Glutamatergic neuron (in vitro differentiated cells): ENCODE results near the gene RGS11. TPM values are rescaled to one million over a fixed set of nuclear protein-coding genes. Genes with fewer than 3 reads are reported as not detected.

Source experiments
- DNase-seq: peaks from one replicate; pipeline ENCODE4 v3.0.0; 2022
- H3K27ac Mint-ChIP-seq: one replicate; pipeline ENCODE4 v1.8.0; 2020; ENCODE audit warnings: mild to moderate bottlenecking, mixed read lengths, inconsistent platforms; ENCODE audit not compliant: unreplicated experiment
- H3K27me3 Mint-ChIP-seq: one replicate; pipeline ENCODE4 v1.8.0; 2020; ENCODE audit warnings: mild to moderate bottlenecking, moderate library complexity, mixed read lengths, inconsistent platforms; ENCODE audit not compliant: unreplicated experiment
- H3K36me3 Mint-ChIP-seq: one replicate; pipeline ENCODE4 v1.8.0; 2020; ENCODE audit warnings: mild to moderate bottlenecking, mixed read lengths, inconsistent platforms; ENCODE audit not compliant: unreplicated experiment
- H3K4me1 Mint-ChIP-seq: one replicate; pipeline ENCODE4 v1.8.0; 2020; ENCODE audit warnings: mild to moderate bottlenecking, low read depth, mixed read lengths, inconsistent platforms; ENCODE audit not compliant: unreplicated experiment
- H3K4me3 Mint-ChIP-seq: one replicate; pipeline ENCODE4 v1.8.0; 2020; ENCODE audit warnings: mild to moderate bottlenecking, mixed read lengths, inconsistent platforms; ENCODE audit not compliant: unreplicated experiment
- H3K9me3 Mint-ChIP-seq: one replicate; pipeline ENCODE4 v1.8.0; 2020; ENCODE audit warnings: mild to moderate bottlenecking, moderate library complexity, mixed read lengths, inconsistent platforms; ENCODE audit not compliant: unreplicated experiment
- total RNA-seq: library from RNA; stranded (reverse); fragmentation: NEBNext Ultra II Directional; extraction: Animal tissue kit (Norgen Biotek cat#: 25700); gene quantifications from one replicate; pipeline ENCODE4 v1.2.1, GENCODE V29; 2021; ENCODE audit not compliant: unreplicated experiment
- TF ChIP-seq, protein P1 (sequence below): fragments of 200-600 bp; sonication (generic); IDR thresholded peaks from one replicate; pipeline ENCODE4 v1.5.0; 2021; ENCODE audit not compliant: partially characterized antibody, unreplicated experiment

The RGS11 gene
- total RNA-seq, 1 donor from 2014 or later = 18.2 TPM

DNA sequence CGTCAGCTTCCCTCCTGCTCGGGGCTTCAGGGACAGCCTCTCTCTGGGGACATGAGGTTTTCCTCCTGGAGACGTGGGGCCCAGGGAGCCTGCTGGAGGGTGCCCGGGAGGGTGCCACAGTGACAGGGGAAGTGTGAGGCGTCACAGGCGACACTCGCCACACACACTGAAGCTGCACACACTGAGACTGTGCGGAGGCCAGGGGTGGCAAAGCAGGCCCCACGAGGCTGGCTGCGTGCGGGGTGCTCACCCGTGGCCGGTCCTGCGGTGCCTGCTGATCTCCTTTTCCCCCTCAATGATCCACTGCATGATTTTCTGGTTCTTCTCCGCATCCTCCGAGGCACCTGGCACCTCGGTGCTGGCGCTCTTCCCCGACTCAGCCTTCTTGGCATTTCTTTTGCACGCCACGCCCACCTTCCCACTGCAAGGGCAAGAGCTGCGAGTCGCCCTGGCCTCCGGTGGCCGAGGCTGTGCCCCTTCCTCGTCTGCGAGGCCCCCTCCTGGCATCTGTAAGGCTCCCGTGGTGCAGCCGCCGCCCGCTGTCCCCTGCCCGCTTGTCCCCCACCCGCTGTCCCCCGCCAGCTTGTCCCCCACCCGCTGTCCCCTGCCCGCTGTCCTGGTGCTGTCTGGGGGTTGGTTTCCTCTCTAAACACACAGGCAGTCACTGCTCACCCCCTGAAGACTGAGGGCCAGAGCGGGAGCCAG lies 21.2 kb upstream of the RGS11 start:
- H3K27ac Mint-ChIP-seq = no peak overlapping the region
- H3K27me3 Mint-ChIP-seq = no peaks in the 10 kb centered on the region
- peaks cover 1% of the 10 kb centered on the region for H3K9me3 Mint-ChIP-seq
- no peak overlapping the region for H3K4me3 Mint-ChIP-seq
- H3K36me3 Mint-ChIP-seq = no peaks in the 10 kb centered on the region
- TF ChIP-seq, protein P1, sequence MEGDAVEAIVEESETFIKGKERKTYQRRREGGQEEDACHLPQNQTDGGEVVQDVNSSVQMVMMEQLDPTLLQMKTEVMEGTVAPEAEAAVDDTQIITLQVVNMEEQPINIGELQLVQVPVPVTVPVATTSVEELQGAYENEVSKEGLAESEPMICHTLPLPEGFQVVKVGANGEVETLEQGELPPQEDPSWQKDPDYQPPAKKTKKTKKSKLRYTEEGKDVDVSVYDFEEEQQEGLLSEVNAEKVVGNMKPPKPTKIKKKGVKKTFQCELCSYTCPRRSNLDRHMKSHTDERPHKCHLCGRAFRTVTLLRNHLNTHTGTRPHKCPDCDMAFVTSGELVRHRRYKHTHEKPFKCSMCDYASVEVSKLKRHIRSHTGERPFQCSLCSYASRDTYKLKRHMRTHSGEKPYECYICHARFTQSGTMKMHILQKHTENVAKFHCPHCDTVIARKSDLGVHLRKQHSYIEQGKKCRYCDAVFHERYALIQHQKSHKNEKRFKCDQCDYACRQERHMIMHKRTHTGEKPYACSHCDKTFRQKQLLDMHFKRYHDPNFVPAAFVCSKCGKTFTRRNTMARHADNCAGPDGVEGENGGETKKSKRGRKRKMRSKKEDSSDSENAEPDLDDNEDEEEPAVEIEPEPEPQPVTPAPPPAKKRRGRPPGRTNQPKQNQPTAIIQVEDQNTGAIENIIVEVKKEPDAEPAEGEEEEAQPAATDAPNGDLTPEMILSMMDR = no peak
- no peaks in the 10 kb centered on the region for H3K4me1 Mint-ChIP-seq
- DNase-seq = no peak

DNA sequence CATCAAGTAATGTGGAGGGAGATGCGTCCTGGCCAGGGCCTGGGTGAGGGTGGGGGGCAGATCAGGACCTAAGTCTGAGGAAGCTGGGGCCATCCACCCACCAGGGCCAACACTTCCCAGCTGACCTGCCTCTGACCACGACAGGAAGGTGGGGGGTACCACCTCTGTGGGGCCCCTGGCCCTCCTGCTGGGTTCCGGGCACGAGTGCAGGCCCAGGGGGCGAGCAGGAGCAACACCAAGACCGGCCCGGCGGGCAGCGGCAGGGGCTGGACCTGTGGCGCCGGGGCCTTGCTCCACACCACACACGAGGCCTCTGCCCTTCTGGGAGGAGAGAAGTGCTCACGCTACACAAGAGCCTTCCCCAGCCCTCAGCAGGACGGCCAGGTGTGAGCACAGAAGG lies 20.5 kb upstream of the RGS11 start:
- TF ChIP-seq, protein P1 = no peak
- H3K4me3 Mint-ChIP-seq = no peak overlapping the region
- peaks cover 3% of the 10 kb centered on the region for H3K27me3 Mint-ChIP-seq
- H3K27ac Mint-ChIP-seq = no peak overlapping the region
- no peaks in the 10 kb centered on the region for H3K36me3 Mint-ChIP-seq
- H3K4me1 Mint-ChIP-seq = no peaks in the 10 kb centered on the region
- no peak for DNase-seq
- peaks cover 1% of the 10 kb centered on the region for H3K9me3 Mint-ChIP-seq

DNA sequence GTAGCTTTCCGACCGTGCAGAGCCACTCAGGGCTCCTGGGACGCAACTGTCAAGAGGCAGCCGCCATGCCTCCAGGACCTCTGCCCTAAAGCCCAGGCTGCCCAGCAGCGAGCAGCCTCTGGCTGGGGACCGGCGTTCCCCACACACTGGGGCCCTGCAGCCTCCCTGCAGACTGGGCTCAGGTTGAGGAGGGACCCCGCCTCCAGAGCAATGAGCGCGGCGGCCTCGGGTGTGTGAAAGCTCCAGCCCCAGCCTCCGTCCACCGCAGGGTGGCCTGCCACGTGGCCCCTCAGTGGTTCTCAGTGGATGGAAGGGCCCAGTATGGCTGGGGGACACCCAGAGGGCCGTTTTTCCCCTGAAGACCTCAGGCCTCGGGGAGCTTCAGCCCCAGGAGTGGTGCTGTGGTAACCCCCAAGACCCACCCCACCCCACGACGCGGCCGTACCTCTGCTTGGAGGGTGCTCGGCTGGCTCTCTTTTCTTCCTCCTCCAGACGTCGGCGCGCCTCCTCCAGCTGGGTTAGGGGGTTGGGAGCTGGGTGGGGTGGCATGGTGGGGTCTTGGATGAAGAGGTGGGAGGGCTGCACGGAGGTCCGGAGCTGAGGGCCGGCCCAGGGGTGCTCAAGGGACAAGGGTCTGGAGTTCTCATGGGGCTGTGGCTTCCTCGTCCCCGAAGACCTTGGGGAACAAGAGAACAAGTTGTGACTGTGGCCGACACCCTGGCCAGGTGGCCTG lies 17.5 kb upstream of the RGS11 start:
- TF ChIP-seq, protein P1 = no peak
- Mint-ChIP-seq H3K4me3 (no peak overlapping the region), H3K36me3 (no peaks in the 10 kb centered on the region), H3K27ac (no peak overlapping the region), H3K4me1 (no peaks in the 10 kb centered on the region), H3K9me3 (peaks cover 1% of the 10 kb centered on the region), H3K27me3 (peaks cover 4% of the 10 kb centered on the region)
- DNase-seq = no peak

DNA sequence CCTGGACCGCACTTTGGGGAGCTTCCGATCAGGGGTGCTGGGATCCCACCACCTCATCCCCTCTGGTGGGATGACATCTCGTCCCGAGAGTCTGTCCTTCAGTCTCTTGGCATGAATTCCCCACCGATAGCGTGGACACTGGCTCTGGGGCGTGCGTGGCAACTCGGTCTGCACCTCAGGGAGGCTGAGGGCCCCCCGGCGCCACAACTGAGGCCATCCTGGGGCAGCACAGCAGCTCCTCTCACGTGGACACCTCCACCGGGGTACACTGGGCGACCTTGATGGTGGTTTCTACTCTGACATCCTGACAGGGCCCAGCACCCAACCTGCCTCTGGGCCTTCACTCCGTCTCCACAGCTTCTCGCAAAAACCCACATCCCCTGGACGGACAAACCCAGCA lies 15.8 kb upstream of the RGS11 start:
- Mint-ChIP-seq H3K4me1 (no peaks in the 10 kb centered on the region), H3K27me3 (peaks cover 6% of the 10 kb centered on the region), H3K9me3 (peaks cover 3% of the 10 kb centered on the region), H3K36me3 (no peaks in the 10 kb centered on the region), H3K27ac (no peak overlapping the region), H3K4me3 (no peak overlapping the region)
- TF ChIP-seq, protein P1 = no peak
- DNase-seq = no peak

DNA sequence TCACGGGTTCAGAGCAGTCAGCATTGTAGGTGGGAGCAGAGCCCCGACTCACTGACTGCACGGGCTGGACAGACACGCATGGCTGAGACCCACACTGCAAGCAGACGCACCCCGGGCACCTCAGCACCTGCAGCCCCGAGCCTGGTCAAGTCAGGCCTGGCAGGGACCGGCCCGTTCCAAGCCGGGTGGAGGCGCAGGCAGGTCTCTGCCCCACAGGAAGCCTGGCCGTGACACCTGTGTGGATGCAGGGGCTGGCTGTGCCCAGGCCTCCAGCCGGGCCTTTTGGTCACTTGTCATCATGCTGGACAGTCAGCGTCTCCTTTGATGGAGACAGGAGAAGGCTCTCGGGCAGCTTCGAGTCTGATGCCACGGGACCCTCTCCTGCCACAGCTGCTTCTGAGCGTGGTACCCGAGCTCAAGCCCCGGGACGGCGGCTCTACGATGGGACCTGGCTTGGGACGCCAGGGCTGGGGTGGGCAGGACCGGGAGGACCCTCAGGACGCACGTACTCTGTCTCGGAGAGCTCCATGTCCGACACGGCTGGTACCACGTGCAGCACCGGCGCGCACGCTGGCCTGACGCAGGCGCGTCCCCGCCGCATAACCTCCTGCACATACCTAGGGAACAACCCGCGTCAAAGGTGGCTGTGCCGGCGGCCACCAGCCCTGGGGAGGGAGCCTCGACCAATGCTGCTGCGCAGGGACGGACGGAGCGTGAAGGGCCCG lies 15.1 kb upstream of the RGS11 start:
- H3K36me3 Mint-ChIP-seq = no peaks in the 10 kb centered on the region
- H3K4me3 Mint-ChIP-seq = no peak overlapping the region
- no peak overlapping the region for H3K27ac Mint-ChIP-seq
- DNase-seq = no peak
- TF ChIP-seq, protein P1 = no peak
- no peaks in the 10 kb centered on the region for H3K4me1 Mint-ChIP-seq
- peaks cover 6% of the 10 kb centered on the region for H3K27me3 Mint-ChIP-seq
- H3K9me3 Mint-ChIP-seq = peaks cover 3% of the 10 kb centered on the region
